H54 (cell line): ENCODE results near the gene ZNF521.

ENCODE experiments used
- DNase-seq: peaks from one replicate; pipeline ENCODE4 v3.0.0; 2011; ENCODE audit warnings: low spot score, mixed read lengths; ENCODE audit not compliant: insufficient read length
- FAIRE-seq: peaks from 3 replicates; lab custom pipeline; 2011; peaks lifted over from hg19 to GRCh38; lab: Jason Lieb, UNC
- POLR2A ChIP-seq: IDR thresholded peaks from 2 replicates; pipeline ENCODE4 v1.6.1; 2011; ENCODE audit warnings: low read depth, mild to moderate bottlenecking, low read length

The ZNF521 gene

GRCh38 chr18:25316381-25317018, 35.5 kb downstream of the ZNF521 start:
- no peak for FAIRE-seq
- no peak for TF ChIP-seq POLR2A
- DNase-seq = no peak

GRCh38 chr18:25314838-25315190, 37.2 kb downstream of the ZNF521 start:
- TF ChIP-seq POLR2A = no peak
- FAIRE-seq = no peak
- no peak for DNase-seq

DNA sequence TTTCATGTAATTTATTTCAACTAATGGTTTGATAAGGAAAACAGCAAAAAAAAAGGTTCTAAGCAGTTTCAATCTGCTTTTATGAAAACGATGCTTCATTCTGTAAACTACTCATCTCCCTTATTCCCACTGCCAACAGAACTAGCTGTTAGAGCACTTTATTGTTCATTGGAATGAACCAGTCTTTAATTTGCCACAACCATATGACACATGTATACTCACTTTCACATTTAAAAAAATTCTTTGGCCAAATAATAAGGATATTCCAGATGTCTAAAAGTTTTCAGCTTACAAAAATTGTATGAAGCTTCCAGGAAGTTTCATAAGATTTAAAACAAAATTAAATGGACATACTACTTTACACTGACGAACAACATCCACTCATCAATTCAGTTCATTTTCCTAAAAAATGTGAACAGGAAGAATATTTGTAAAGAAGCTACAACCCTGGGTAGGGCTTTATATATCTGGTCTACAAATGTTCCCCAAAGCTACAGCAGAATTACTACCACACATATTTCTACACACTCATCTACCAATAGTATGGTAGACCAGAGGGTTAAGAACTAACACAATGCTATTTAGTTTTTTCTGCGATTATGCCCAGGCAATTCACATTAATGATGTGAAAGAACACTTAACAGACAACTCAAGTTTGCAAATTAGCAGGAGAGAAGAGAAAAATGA, 37.7 kb downstream of the ZNF521 start:
- no peak for TF ChIP-seq POLR2A

GRCh38 chr18:25313268-25313667, 38.7 kb downstream of the ZNF521 start:
- DNase-seq = no peak
- FAIRE-seq = no peak
- TF ChIP-seq POLR2A = no peak

More for the DNA sequence above, 37.7 kb downstream of the ZNF521 start:
- no peak for FAIRE-seq
- no peak for DNase-seq

DNA sequence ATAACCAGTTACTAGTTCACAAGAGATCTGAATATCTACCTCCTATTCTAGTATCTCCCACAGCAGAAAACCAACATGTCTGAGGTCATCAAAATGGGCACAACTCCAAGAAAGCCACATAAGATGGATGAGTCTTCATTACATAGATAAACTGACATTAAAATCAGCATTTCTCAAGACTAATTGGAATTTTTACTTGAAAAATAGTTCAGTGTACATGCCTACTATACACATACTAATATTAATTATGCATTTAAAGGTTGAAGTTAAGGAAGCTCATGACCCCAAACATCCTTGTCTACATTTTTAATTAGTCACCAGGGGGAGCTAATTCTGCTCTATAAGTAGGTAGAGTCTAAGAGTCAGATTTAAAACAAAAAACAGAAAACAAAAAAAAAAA, 41.9 kb downstream of the ZNF521 start:
- FAIRE-seq = no peak
- TF ChIP-seq POLR2A = no peak
- no peak for DNase-seq

- TF ChIP-seq POLR2A = no peak
- DNase-seq (no peak), FAIRE-seq (no peak)
Measured at GRCh38 chr18:25308381-25308780, 43.6 kb downstream of the ZNF521 start.

GRCh38 chr18:25307192-25307591, 44.8 kb downstream of the ZNF521 start:
- FAIRE-seq (no peak), DNase-seq (no peak)

GRCh38 chr18:25306671-25307070, 45.3 kb downstream of the ZNF521 start:
- DNase-seq (no peak), FAIRE-seq (no peak)
- no peak for TF ChIP-seq POLR2A

More at GRCh38 chr18:25307192-25307591, 44.8 kb downstream of the ZNF521 start:
- no peak for TF ChIP-seq POLR2A

DNA sequence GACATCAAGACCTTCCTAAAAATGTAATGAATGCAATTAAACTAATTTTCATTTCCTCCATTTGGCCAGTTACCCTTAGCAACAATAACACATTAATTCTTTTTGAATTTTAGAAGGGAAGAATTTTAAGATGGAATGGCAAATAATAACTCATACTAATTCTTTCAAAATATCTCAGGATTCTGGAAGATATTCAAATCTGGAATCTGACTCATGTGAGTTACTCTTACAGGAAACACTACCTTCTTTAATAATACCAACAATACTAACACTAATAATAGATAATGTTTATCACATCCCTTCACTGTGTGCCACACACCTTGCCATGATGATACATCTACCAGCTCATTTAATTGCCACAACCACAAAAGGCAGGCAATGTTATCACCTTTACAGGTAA, 46.4 kb downstream of the ZNF521 start:
- TF ChIP-seq POLR2A = no peak
- FAIRE-seq (no peak), DNase-seq (no peak)

GRCh38 chr18:25300492-25300891, 51.5 kb downstream of the ZNF521 start:
- no peak for DNase-seq
- TF ChIP-seq POLR2A = no peak
- no peak for FAIRE-seq

- no peak for TF ChIP-seq POLR2A
- no peak for FAIRE-seq
- no peak for DNase-seq
Measured at GRCh38 chr18:25299426-25300300, 52.3 kb downstream of the ZNF521 start.

DNA sequence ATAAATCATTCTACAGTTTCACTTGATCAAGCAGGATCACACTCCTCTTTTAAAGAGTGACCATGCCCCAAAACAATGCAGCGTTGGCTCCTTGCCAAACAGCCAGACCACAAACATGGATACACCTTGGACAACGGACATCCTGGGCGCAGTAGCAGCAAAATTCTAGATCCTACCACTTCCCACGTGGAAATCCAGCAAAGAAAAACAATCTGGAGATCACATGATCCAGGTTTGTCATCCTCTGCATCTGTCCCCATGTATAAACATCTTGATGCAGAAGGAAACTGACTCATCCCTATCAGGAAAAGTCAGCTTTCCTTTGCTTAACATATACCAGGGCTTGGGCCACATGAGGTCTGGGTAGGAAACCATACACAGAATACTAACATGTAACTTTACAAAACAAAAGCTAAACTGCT, 53.1 kb downstream of the ZNF521 start:
- DNase-seq (no peak), FAIRE-seq (no peak)
- no peak for TF ChIP-seq POLR2A

GRCh38 chr18:25295624-25296138, 56.3 kb downstream of the ZNF521 start:
- FAIRE-seq (no peak), DNase-seq (no peak)
- TF ChIP-seq POLR2A = no peak

DNA sequence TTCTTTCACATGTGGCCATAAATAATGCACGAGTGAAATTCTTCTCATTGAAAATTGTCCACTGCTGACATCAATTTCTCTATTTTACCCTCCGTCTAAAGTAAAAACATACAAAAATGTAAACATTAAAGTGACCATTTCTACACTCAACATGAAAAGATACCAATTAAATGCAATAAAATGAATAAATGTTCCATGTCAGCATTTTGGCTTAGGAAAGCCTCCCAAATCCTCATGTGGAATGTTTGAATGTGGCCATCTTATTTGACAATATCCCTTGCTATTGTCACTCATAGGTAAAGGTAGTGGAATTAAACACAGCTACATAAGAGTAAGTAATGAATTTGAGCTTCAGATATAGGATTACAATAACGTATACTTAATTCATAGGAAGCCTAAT, 60.8 kb downstream of the ZNF521 start:
- no peak for FAIRE-seq
- TF ChIP-seq POLR2A = no peak

More for the DNA sequence above, 60.8 kb downstream of the ZNF521 start:
- DNase-seq = no peak
